ENCODE measurements around the gene WDR70. TPM values are rescaled to one million over a fixed set of nuclear protein-coding genes. Genes with fewer than 3 reads are reported as not detected.

WDR70 gene
- total RNA-seq, 1 donor from 2014 or later = 28.9 TPM

- TF ChIP-seq, protein P1, sequence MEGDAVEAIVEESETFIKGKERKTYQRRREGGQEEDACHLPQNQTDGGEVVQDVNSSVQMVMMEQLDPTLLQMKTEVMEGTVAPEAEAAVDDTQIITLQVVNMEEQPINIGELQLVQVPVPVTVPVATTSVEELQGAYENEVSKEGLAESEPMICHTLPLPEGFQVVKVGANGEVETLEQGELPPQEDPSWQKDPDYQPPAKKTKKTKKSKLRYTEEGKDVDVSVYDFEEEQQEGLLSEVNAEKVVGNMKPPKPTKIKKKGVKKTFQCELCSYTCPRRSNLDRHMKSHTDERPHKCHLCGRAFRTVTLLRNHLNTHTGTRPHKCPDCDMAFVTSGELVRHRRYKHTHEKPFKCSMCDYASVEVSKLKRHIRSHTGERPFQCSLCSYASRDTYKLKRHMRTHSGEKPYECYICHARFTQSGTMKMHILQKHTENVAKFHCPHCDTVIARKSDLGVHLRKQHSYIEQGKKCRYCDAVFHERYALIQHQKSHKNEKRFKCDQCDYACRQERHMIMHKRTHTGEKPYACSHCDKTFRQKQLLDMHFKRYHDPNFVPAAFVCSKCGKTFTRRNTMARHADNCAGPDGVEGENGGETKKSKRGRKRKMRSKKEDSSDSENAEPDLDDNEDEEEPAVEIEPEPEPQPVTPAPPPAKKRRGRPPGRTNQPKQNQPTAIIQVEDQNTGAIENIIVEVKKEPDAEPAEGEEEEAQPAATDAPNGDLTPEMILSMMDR (IDR thresholded peaks at IDR 0.05; ENCODE audit: unreplicated experiment) = no peak
- Mint-ChIP-seq H3K4me3 (ENCODE audit: unreplicated experiment) (no peak overlapping the region), H3K36me3 (ENCODE audit: low read depth, unreplicated experiment) (peaks cover 3% of the 10 kb centered on the region), H3K9me3 (ENCODE audit: unreplicated experiment) (no peaks in the 10 kb centered on the region), H3K27ac (ENCODE audit: unreplicated experiment) (no peak overlapping the region), H3K27me3 (ENCODE audit: unreplicated experiment) (no peaks in the 10 kb centered on the region), H3K4me1 (ENCODE audit: unreplicated experiment) (peaks cover 5% of the 10 kb centered on the region)
- no peak for DNase-seq (ENCODE audit: low spot score)
Observed at GRCh38 chr5:37568893-37569292, 189.8 kb downstream of the WDR70 start.

DNA sequence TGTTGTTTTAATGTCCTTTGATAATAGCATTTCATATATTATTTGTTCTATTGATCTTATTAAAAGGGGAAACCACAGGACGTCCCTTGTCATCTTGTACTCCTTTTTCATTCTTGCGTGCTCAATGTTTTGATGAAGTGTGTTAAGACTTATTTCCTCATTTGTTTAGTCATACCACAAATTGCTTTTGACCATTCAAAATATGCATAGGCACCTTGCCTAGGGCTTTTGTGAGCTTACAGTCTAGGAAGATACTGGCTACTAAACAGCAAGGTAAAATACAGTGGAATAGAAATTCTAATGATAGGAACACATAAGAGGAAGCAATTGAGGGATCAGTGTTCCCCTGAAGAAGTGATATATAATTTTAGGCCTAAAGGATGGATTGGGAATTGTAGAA, 190.3 kb downstream of the WDR70 start:
- H3K9me3 Mint-ChIP-seq (ENCODE audit: unreplicated experiment) = no peaks in the 10 kb centered on the region
- TF ChIP-seq, protein P1 (IDR thresholded peaks at IDR 0.05; ENCODE audit: unreplicated experiment) = no peak
- peaks cover 5% of the 10 kb centered on the region for H3K4me1 Mint-ChIP-seq (ENCODE audit: unreplicated experiment)
- H3K36me3 Mint-ChIP-seq (ENCODE audit: low read depth, unreplicated experiment) = peaks cover 5% of the 10 kb centered on the region
- H3K27ac Mint-ChIP-seq (ENCODE audit: unreplicated experiment) = no peak overlapping the region
- DNase-seq (ENCODE audit: low spot score) = no peak
- no peak overlapping the region for H3K4me3 Mint-ChIP-seq (ENCODE audit: unreplicated experiment)
- H3K27me3 Mint-ChIP-seq (ENCODE audit: unreplicated experiment) = no peaks in the 10 kb centered on the region

DNA sequence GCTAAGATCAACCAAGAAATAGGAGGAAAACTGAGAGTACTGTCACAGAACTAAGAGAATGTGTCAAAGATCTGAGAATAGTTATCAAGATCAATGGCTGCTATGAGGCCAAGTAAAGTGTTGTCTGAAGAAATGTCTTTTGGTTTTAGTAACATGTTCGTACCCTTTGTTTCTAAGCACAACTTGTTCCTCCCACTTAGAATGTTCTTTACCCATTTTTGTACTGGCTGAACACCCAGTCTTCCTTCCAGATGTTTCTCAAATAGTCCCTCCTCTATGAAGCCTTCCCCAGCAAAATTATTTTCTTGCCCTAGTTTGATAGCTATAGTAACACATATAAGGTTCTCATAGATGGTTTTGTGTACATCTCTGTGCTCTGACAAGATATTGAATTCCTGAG, 191.5 kb downstream of the WDR70 start:
- Mint-ChIP-seq H3K27me3 (ENCODE audit: unreplicated experiment) (no peaks in the 10 kb centered on the region), H3K9me3 (ENCODE audit: unreplicated experiment) (no peaks in the 10 kb centered on the region), H3K4me3 (ENCODE audit: unreplicated experiment) (no peak overlapping the region), H3K4me1 (ENCODE audit: unreplicated experiment) (peaks cover 5% of the 10 kb centered on the region), H3K27ac (ENCODE audit: unreplicated experiment) (no peak overlapping the region), H3K36me3 (ENCODE audit: low read depth, unreplicated experiment) (peaks cover 10% of the 10 kb centered on the region)
- TF ChIP-seq, protein P1 (IDR thresholded peaks at IDR 0.05; ENCODE audit: unreplicated experiment) = no peak
- no peak for DNase-seq (ENCODE audit: low spot score)

DNA sequence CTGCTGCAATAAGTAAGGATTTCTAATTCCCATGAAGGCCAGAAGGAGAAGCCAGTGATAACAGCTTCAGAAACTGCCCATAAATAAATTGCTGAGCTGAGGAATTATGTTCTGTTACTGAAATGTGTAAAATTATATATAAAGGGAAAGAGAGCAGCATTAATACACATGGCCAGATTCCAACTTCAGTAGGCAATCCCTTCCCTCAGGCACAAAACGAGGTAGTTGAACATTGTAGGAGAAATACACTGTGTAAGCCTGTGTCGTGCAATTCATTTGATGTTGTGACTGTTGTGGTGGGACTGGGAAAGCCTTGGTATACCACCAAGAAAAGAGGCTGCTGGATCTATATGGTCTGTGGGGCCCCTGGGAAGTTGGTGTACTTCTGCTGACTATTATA, 192.9 kb downstream of the WDR70 start:
- Mint-ChIP-seq H3K4me3 (ENCODE audit: unreplicated experiment) (no peak overlapping the region), H3K27ac (ENCODE audit: unreplicated experiment) (no peak overlapping the region), H3K9me3 (ENCODE audit: unreplicated experiment) (no peaks in the 10 kb centered on the region), H3K4me1 (ENCODE audit: unreplicated experiment) (peaks cover 5% of the 10 kb centered on the region), H3K36me3 (ENCODE audit: low read depth, unreplicated experiment) (peaks cover 10% of the 10 kb centered on the region), H3K27me3 (ENCODE audit: unreplicated experiment) (no peaks in the 10 kb centered on the region)
- TF ChIP-seq, protein P1 (IDR thresholded peaks at IDR 0.05; ENCODE audit: unreplicated experiment) = no peak
- no peak for DNase-seq (ENCODE audit: low spot score)

- H3K9me3 Mint-ChIP-seq (ENCODE audit: unreplicated experiment) = no peaks in the 10 kb centered on the region
- H3K27me3 Mint-ChIP-seq (ENCODE audit: unreplicated experiment) = no peaks in the 10 kb centered on the region
- TF ChIP-seq, protein P1 (IDR thresholded peaks at IDR 0.05; ENCODE audit: unreplicated experiment) = no peak
- H3K27ac Mint-ChIP-seq (ENCODE audit: unreplicated experiment) = no peak overlapping the region
- H3K36me3 Mint-ChIP-seq (ENCODE audit: low read depth, unreplicated experiment) = peaks cover 10% of the 10 kb centered on the region
- H3K4me1 Mint-ChIP-seq (ENCODE audit: unreplicated experiment) = peaks cover 5% of the 10 kb centered on the region
- no peak overlapping the region for H3K4me3 Mint-ChIP-seq (ENCODE audit: unreplicated experiment)
- no peak for DNase-seq (ENCODE audit: low spot score)
Observed at GRCh38 chr5:37575541-37576489, 196.7 kb downstream of the WDR70 start.

All from endothelial cell (in vitro differentiated cells).